ENCODE data around the gene EPAS1.

- TF ChIP-seq POLR2A (IDR thresholded peaks at IDR 0.05) (no peak), POLR2AphosphoS5 (IDR thresholded peaks at IDR 0.05) (no peak)
Measured at GRCh38 chr2:46430413-46430812, 133.2 kb downstream of the EPAS1 start.

Measured in stomach (tissue), 4 donors.